GM12878 (cell line): ENCODE data around the gene RALGAPB. TPM values are rescaled to one million over a fixed set of nuclear protein-coding genes. Genes with fewer than 3 reads are reported as not detected.

ENCODE experiments used
- ATAC-seq: fragments of 200-7000 bp; cut with Tn5 transposase; 3 replicates; pipeline ENCODE4 v1.9.1; 2020; ENCODE audit warnings: mild to moderate bottlenecking, moderate library complexity
- BruUV-seq: library from RNA; stranded (reverse); fragments of 400-500 nt; replicated peaks from 2 replicates; lab custom pipeline; 2021; lab: Mats Ljungman, UMichigan
- CTCF ChIA-PET: fragments of 300-600 bp; sonication (Branson Sonifier 250); formaldehyde crosslinking; extraction: SDS; loops from one replicate; lab custom pipeline; 2021; ENCODE audit warnings: inconsistent platforms; lab: Yijun Ruan, JAX
- POLR2A ChIA-PET: fragments of 350-600 bp; formaldehyde crosslinking; extraction: SDS; loops from one replicate; lab custom pipeline; 2021; ENCODE audit warnings: inconsistent platforms; lab: Charles Lee
- RAD21 ChIA-PET: fragments of 300-600 bp; sonication (Branson Sonifier 250); formaldehyde crosslinking; loops from one replicate; lab custom pipeline; 2023; ENCODE audit warnings: antibody characterized with exemption; ENCODE audit not compliant: unreplicated experiment; lab: Charles Lee
- SMC1A ChIA-PET: fragments of 300-600 bp; sonication (Branson Sonifier 250); formaldehyde crosslinking; loops from one replicate; lab custom pipeline; 2023; ENCODE audit not compliant: unreplicated experiment, uncharacterized antibody; lab: Charles Lee
- DNase-seq: peaks from one replicate; pipeline ENCODE4 v3.0.0-alpha.2; 2011; ENCODE audit warnings: low read depth, low spot score
- FAIRE-seq: peaks from 3 replicates; lab custom pipeline; 2011; peaks lifted over from hg19 to GRCh38; lab: Jason Lieb, UNC
- H2AFZ ChIP-seq: 2 replicates; pipeline ENCODE4 v1.6.0; 2011; ENCODE audit warnings: low read depth, low read length, control low read depth; ENCODE audit not compliant: control insufficient read depth
- H3K27ac ChIP-seq: 2 replicates; pipeline ENCODE4 v1.5.1; 2011; ENCODE audit warnings: control low read depth; ENCODE audit not compliant: control insufficient read depth, insufficient read depth
- H3K27me3 ChIP-seq, 2 experiments: replicated peaks in 1 of 2; 2 replicates each; pipeline versions ENCODE4 v1.6.0 to v1.6.1; 2011; ENCODE audit warnings: low read length in 1 of 2; ENCODE audit not compliant: control insufficient read depth in 2 of 2, insufficient read depth in 2 of 2
- H3K36me3 ChIP-seq, 2 experiments: 2 replicates each; pipeline ENCODE4 v1.5.1; 2011; ENCODE audit warnings: low read length in 1 of 2; ENCODE audit not compliant: control insufficient read depth in 2 of 2, insufficient read depth in 2 of 2
- H3K4me1 ChIP-seq: 2 replicates; pipeline ENCODE4 v1.6.1; 2011; ENCODE audit warnings: mild to moderate bottlenecking, low read length, moderate library complexity, mixed read lengths; ENCODE audit not compliant: control insufficient read depth, insufficient read depth
- H3K4me2 ChIP-seq: 2 replicates; pipeline ENCODE4 v1.6.0; 2011; ENCODE audit warnings: control low read depth; ENCODE audit not compliant: control insufficient read depth, insufficient read depth
- H3K4me3 ChIP-seq: fragments of 200-600 bp; sonication (generic); 2 replicates; pipeline ENCODE4 v1.5.1; 2016
- H3K79me2 ChIP-seq: 2 replicates; pipeline ENCODE4 v1.6.0; 2011; ENCODE audit warnings: low read length; ENCODE audit not compliant: control insufficient read depth, insufficient read depth
- H3K9ac ChIP-seq: 2 replicates; pipeline ENCODE4 v1.8.0; 2011; ENCODE audit warnings: low read length, control low read depth, mixed read lengths; ENCODE audit not compliant: control insufficient read depth, insufficient read depth
- H3K9me3 ChIP-seq: replicated peaks from 3 replicates; pipeline ENCODE4 v1.5.1; 2011; ENCODE audit warnings: mild to moderate bottlenecking, low read length; ENCODE audit not compliant: control insufficient read depth, insufficient read depth
- H4K20me1 ChIP-seq: 2 replicates; pipeline ENCODE4 v1.6.0; 2011; ENCODE audit not compliant: control insufficient read depth, insufficient read depth
- ESRRA ChIP-seq: IDR thresholded peaks from 2 replicates; pipeline ENCODE4 v1.6.1; 2012; ENCODE audit warnings: mild to moderate bottlenecking, low read length, improper control_type of control experiment
- IKZF2 ChIP-seq, 2 experiments: fragments of 450-650 bp; IDR thresholded peaks; 2 replicates each; pipeline ENCODE4 v1.6.1; 2017; ENCODE audit warnings: mild to moderate bottlenecking in 2 of 2, moderate library complexity in 2 of 2
- KLF5 ChIP-seq: fragments of 450-650 bp; IDR thresholded peaks from 2 replicates; pipeline ENCODE4 v1.6.1; 2014; ENCODE audit warnings: mild to moderate bottlenecking; ENCODE audit not compliant: partially characterized antibody
- PML ChIP-seq: IDR thresholded peaks from 2 replicates; pipeline ENCODE4 v1.6.1; 2012; ENCODE audit warnings: low read length, inconsistent platforms
- RB1 ChIP-seq: fragments of 450-650 bp; formaldehyde crosslinking; IDR thresholded peaks from 2 replicates; pipeline ENCODE4 v1.6.1; 2017; ENCODE audit warnings: mild to moderate bottlenecking, borderline replicate concordance
- TCF12 ChIP-seq: IDR thresholded peaks from 2 replicates; pipeline ENCODE4 v1.6.1; 2011; ENCODE audit warnings: low read depth, mild to moderate bottlenecking, low read length
- WGBS: methylation state at CpG from one replicate; pipeline ENCODE4 v1.1.6; 2016; ENCODE audit warnings: low lambda C conversion rate; ENCODE audit not compliant: insufficient replicate concordance, insufficient coverage; ENCODE audit errors: missing lambda C conversion rate; 5-methylcytosine and 5-hydroxymethylcytosine counted together
- in situ Hi-C: fragments of 300-500 bp; cut with MboI; formaldehyde crosslinking; loops from 9 replicates; pipeline ENCODE4 v1.14.3; 2018; ENCODE audit warnings: mixed read lengths
- intact Hi-C: fragments of 100-400 bp; cut with micrococcal nuclease; formaldehyde crosslinking; loops from one replicate; pipeline ENCODE4 v1.14.2; 2022; ENCODE audit not compliant: unreplicated experiment
- polyA plus RNA-seq, 11 experiments: library from polyadenylated mRNA; depleted of rRNA in 4 of 11; unstranded in 6 of 11; stranded (reverse) in 5 of 11; fragments of >200 nt; fragmentation: Nextera tagmentation in 4 of 11; fragmentation: Illumina TruSeq in 1 of 11; extraction: Ambion mirVana in 4 of 11; extraction: Trizol in 1 of 11; gene quantifications; 1 replicate in 1 of 11; 2 replicates in 10 of 11; pipeline versions ENCODE4 v1.2.1 to v1.2.3, GENCODE V29; 2011 to 2016; ENCODE audit warnings: inconsistent platforms in 2 of 11, missing spikeins in 2 of 11, low read depth in 1 of 11
- total RNA-seq, 4 experiments: library from RNA; depleted of rRNA in 3 of 4; stranded (reverse); fragments of >200 nt in 3 of 4; fragmentation: Illumina TruSeq in 1 of 4; extraction: Trizol in 1 of 4; gene quantifications; 2 replicates each; pipeline versions ENCODE4 v1.2.1 to v1.2.3, GENCODE V29; 2013 to 2021
- TF ChIP-seq, protein P1 (sequence below): IDR thresholded peaks from 2 replicates; pipeline ENCODE4 v1.6.1; 2012; ENCODE audit warnings: low read depth, low read length, improper control_type of control experiment
- TF ChIP-seq, protein P2 (sequence below): fragments of 450-650 bp; IDR thresholded peaks from 2 replicates; pipeline ENCODE4 v1.6.1; 2017; ENCODE audit warnings: antibody characterized with exemption, mild to moderate bottlenecking, moderate library complexity
- TF ChIP-seq, protein P3 (sequence below): fragments of 450-650 bp; IDR thresholded peaks from 2 replicates; pipeline ENCODE4 v1.6.1; 2017; ENCODE audit warnings: borderline replicate concordance

Gene RALGAPB
- total and polyA plus RNA-seq, 10 of the 15 experiments (the other 5 are each of a cell fraction or from before 2014, with no cell fraction given) = 3.7 to 23.2 (median 15.5) TPM

DNA sequence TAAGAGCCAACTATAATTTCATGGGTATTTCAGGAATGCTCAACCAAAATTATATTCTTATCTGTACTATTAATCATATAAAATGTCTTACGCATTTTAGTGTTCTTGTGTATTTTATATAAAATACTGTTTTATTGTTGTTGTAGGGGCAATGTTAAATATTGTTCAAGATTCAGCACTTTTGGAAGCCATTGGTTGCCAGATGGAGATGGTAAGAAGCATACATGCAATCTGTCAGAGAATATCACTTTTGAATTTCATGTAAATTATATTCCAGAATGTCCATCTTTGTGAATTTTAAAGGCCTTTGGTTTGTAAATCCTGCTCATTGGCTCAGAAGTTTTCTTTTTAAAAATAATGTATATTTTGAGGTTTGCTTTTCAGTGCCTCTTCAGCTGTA lies 58.4 kb downstream of the RALGAPB start:
- SMC1A ChIA-PET = no interaction called here
- DNase-seq = no peak
- no peaks in the 10 kb centered on the region for H3K27me3 ChIP-seq
- H3K36me3 ChIP-seq = peaks cover 1 to 24% of the 10 kb centered on the region in 2 experiments
- H3K79me2 ChIP-seq = no peaks in the 10 kb centered on the region
- CTCF ChIA-PET = no interaction called here
- no TSS peak for BruUV-seq
- RAD21 ChIA-PET = interaction anchor here (0.6 kb wide), 1 partner anchor 10 kb away, joined by 3 read pairs; no protein-coding TSS in a partner anchor
- no peak for ATAC-seq
- H4K20me1 ChIP-seq = no peaks in the 10 kb centered on the region
- FAIRE-seq = no peak
- POLR2A ChIA-PET = no interaction called here
- intact Hi-C loops = no loop called here
- H3K27ac ChIP-seq = no peak overlapping the region
- H2AFZ ChIP-seq = no peak overlapping the region
- H3K9ac ChIP-seq = no peak overlapping the region
- WGBS = 94% methylated on average over 1 of the region's 1 CpG
- TF ChIP-seq PML = no peak
- no peak for TF ChIP-seq ESRRA
- TF ChIP-seq, protein P1, sequence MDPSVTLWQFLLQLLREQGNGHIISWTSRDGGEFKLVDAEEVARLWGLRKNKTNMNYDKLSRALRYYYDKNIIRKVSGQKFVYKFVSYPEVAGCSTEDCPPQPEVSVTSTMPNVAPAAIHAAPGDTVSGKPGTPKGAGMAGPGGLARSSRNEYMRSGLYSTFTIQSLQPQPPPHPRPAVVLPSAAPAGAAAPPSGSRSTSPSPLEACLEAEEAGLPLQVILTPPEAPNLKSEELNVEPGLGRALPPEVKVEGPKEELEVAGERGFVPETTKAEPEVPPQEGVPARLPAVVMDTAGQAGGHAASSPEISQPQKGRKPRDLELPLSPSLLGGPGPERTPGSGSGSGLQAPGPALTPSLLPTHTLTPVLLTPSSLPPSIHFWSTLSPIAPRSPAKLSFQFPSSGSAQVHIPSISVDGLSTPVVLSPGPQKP = no peak
- TF ChIP-seq, protein P2, sequence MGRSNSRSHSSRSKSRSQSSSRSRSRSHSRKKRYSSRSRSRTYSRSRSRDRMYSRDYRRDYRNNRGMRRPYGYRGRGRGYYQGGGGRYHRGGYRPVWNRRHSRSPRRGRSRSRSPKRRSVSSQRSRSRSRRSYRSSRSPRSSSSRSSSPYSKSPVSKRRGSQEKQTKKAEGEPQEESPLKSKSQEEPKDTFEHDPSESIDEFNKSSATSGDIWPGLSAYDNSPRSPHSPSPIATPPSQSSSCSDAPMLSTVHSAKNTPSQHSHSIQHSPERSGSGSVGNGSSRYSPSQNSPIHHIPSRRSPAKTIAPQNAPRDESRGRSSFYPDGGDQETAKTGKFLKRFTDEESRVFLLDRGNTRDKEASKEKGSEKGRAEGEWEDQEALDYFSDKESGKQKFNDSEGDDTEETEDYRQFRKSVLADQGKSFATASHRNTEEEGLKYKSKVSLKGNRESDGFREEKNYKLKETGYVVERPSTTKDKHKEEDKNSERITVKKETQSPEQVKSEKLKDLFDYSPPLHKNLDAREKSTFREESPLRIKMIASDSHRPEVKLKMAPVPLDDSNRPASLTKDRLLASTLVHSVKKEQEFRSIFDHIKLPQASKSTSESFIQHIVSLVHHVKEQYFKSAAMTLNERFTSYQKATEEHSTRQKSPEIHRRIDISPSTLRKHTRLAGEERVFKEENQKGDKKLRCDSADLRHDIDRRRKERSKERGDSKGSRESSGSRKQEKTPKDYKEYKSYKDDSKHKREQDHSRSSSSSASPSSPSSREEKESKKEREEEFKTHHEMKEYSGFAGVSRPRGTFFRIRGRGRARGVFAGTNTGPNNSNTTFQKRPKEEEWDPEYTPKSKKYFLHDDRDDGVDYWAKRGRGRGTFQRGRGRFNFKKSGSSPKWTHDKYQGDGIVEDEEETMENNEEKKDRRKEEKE = no peak
- no peak for TF ChIP-seq KLF5
- no peak for TF ChIP-seq RB1
- no peak for TF ChIP-seq TCF12
- TF ChIP-seq, protein P3, sequence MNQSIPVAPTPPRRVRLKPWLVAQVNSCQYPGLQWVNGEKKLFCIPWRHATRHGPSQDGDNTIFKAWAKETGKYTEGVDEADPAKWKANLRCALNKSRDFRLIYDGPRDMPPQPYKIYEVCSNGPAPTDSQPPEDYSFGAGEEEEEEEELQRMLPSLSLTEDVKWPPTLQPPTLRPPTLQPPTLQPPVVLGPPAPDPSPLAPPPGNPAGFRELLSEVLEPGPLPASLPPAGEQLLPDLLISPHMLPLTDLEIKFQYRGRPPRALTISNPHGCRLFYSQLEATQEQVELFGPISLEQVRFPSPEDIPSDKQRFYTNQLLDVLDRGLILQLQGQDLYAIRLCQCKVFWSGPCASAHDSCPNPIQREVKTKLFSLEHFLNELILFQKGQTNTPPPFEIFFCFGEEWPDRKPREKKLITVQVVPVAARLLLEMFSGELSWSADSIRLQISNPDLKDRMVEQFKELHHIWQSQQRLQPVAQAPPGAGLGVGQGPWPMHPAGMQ = no peak
- TF ChIP-seq IKZF2 (IDR thresholded peaks at IDR 0.05) = no peak
- no peak overlapping the region for H3K4me2 ChIP-seq
- no peaks in the 10 kb centered on the region for H3K4me1 ChIP-seq
- H3K9me3 ChIP-seq = no peaks in the 10 kb centered on the region
- no peak overlapping the region for H3K4me3 ChIP-seq
- in situ Hi-C loops = no loop called here
